OCI-LY7 (cell line): ENCODE data around the gene LOXHD1.

Experiments
- EZH2phosphoT487 ChIP-seq: fragments of 200-600 bp; sonication (generic); IDR thresholded peaks from 2 replicates; pipeline ENCODE4 v1.6.1; 2018; ENCODE audit warnings: low read depth, borderline replicate concordance, mild to moderate bottlenecking, mixed run types, antibody characterized with exemption, low read length, moderate library complexity, mixed read lengths
- TF ChIP-seq, protein P1 (sequence below): fragments of 200-600 bp; sonication (generic); conservative IDR thresholded peaks from 2 replicates; pipeline ENCODE4 v1.5.1; 2014; ENCODE audit warnings: mild to moderate bottlenecking, antibody characterized with exemption, low read length, moderate library complexity, mixed read lengths

DNA sequence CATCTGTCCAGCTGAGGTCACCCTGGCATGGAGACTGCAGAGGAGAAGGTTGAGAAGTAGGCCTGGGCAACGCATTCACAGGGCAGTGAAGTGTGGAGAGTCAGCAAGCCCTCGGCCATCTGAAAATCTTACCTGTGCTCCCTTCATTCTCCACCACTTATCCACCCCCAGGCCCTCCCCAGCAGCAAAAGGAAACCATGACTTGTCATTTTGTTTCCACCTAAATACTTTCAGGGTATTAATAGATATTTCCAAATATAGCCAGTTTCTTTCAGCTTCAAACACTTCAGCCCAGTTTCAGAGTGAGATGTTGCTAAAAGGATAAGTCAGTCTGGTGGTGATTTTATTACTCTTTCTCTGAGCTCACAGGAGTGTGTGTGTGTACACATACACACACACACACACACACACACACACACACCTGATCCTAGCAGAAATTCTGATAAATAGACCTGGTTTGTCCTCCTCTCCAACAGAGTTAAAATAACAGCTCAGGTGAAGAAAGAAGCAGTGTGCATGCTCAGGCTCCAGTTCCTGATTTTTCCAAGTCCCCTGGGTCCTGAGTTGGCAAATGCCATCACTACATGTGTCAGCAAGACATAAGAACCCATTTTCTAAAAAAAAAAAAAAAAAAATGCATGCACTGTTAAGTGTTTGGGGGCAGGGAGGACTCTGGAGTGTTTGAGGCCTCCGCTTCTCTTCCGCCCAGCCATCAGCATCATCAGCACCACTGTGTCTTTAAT lies 82.8 kb downstream of the LOXHD1 start:
- TF ChIP-seq, protein P1, sequence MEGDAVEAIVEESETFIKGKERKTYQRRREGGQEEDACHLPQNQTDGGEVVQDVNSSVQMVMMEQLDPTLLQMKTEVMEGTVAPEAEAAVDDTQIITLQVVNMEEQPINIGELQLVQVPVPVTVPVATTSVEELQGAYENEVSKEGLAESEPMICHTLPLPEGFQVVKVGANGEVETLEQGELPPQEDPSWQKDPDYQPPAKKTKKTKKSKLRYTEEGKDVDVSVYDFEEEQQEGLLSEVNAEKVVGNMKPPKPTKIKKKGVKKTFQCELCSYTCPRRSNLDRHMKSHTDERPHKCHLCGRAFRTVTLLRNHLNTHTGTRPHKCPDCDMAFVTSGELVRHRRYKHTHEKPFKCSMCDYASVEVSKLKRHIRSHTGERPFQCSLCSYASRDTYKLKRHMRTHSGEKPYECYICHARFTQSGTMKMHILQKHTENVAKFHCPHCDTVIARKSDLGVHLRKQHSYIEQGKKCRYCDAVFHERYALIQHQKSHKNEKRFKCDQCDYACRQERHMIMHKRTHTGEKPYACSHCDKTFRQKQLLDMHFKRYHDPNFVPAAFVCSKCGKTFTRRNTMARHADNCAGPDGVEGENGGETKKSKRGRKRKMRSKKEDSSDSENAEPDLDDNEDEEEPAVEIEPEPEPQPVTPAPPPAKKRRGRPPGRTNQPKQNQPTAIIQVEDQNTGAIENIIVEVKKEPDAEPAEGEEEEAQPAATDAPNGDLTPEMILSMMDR: no peak
- TF ChIP-seq EZH2phosphoT487: no peak
